Measurements from ENCODE around the gene ARRDC1.
A peak's percentile ranks its signal among the peaks of the same experiment; 100 is the strongest.

Gene ARRDC1

GRCh38 chr9:137579259-137579604 is 26.3 kb upstream of the ARRDC1 start:
- TF ChIP-seq MEIS1 (CRISPR knock-in tag; IDR thresholded peaks at IDR 0.05; ENCODE audit: borderline replicate concordance) (no peak), ZSCAN18 (tag by site-specific recombination; IDR thresholded peaks at IDR 0.05) (no peak), GLI2 (tag by site-specific recombination; IDR thresholded peaks at IDR 0.05; ENCODE audit: borderline replicate concordance, low read depth) (no peak), ZBTB8A (tag by site-specific recombination; IDR thresholded peaks at IDR 0.05) (no peak), ZNF488 (tag by site-specific recombination; IDR thresholded peaks at IDR 0.05) (no peak), ZNF354C (tag by site-specific recombination; IDR thresholded peaks at IDR 0.05; ENCODE audit: borderline replicate concordance, low read depth) (no peak), ZNF768 (tag by site-specific recombination; IDR thresholded peaks at IDR 0.05) (no peak)
- CTCF ChIA-PET = interaction anchor here (0.7 to 2.5 kb wide), 14 partner anchors 9 to 342 kb away, joined by 3 to 24 read pairs (median 3); partner anchors contain the start of genes EHMT1 and ZMYND19
- Histone ChIP-seq H3K36me3 (ENCODE audit: control insufficient read depth in 2 of 2, insufficient read depth in 1 of 2, low read length in 2 of 2) (peaks cover 6 to 75% of the 10 kb centered on the region in 2 experiments; a peak in 2 of 3 replicates), H3K27ac (ENCODE audit: extremely low read depth, low read depth, low read length) (no peak overlapping the region), H3K9me3 (ENCODE audit: control insufficient read depth, insufficient read depth, low read depth, low read length) (no peaks in the 10 kb centered on the region), H3K4me1 (ENCODE audit: control insufficient read depth, insufficient read depth, low read length) (no peaks in the 10 kb centered on the region; the same call in 1 of the 2 replicates), H3K4me3 (ENCODE audit: low read depth, low read length) (no peak overlapping the region)
- POLR2A ChIA-PET = interaction anchor here (0.5 to 5.7 kb wide), 6 partner anchors 9 to 102 kb away, joined by 3 to 28 read pairs (median 10); partner anchors contain the start of genes ARRDC1, MRPL41 and ZMYND19

DNA sequence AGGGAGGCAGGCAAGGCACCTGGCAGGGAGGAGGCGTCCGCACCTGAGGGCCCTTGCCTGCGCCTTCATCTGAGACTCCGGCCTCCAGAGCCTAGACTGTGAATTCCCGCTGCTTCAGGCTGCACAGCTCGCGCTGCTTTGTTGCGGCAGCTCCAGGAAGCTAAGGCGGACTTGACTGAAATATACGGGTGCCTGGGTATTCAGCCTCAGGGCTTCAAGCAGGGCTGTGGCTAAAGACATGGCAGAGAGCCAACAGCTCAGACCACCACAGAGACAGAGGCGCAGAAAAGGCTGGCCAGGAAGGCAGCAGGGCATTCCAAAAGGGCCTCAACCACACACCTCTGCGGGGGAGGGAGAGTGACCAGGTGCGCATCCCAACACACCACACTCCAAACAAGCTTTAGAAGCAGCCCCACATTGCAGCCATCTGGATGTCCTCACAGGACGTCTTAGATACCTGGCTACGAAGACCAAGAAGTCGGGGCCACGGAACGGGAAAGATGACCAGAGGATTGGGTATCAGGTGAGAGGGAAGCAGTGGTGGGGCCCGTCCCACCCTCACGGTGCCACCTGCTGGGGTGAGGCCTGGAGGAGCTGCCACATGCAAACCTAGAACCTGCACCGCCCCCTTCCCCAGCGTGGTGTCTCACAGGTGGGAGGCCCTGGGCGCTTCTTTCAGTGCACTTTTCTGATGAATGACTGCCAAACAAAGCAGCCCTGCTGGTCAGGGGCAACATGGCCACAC is 25.1 kb upstream of the ARRDC1 start:
- Histone ChIP-seq H3K27ac (ENCODE audit: extremely low read depth, low read depth, low read length) (0 out of 2 replicates have a peak overlapping the region, but pooled peaks have one; percentile 25), H3K4me3 (ENCODE audit: low read depth, low read length) (no peak overlapping the region), H3K4me1 (ENCODE audit: control insufficient read depth, insufficient read depth, low read length) (no peaks in the 10 kb centered on the region; the same call in 1 of the 2 replicates), H3K36me3 (ENCODE audit: control insufficient read depth in 2 of 2, insufficient read depth in 1 of 2, low read length in 2 of 2) (peaks cover 12 to 75% of the 10 kb centered on the region in 2 experiments; a peak in 2 of 3 replicates), H3K9me3 (ENCODE audit: control insufficient read depth, insufficient read depth, low read depth, low read length) (no peaks in the 10 kb centered on the region)
- ChIA-PET CTCF (interaction anchor here (0.6 to 2.4 kb wide), 7 partner anchors 11 to 61 kb away, joined by 3 to 9 read pairs (median 8); no protein-coding TSS in a partner anchor), POLR2A (interaction anchor here (0.6 to 5.7 kb wide), 6 partner anchors 8 to 287 kb away, joined by 4 to 28 read pairs (median 12); partner anchors contain the start of genes ARRDC1, EHMT1 and ZMYND19)
- TF ChIP-seq, protein P1, sequence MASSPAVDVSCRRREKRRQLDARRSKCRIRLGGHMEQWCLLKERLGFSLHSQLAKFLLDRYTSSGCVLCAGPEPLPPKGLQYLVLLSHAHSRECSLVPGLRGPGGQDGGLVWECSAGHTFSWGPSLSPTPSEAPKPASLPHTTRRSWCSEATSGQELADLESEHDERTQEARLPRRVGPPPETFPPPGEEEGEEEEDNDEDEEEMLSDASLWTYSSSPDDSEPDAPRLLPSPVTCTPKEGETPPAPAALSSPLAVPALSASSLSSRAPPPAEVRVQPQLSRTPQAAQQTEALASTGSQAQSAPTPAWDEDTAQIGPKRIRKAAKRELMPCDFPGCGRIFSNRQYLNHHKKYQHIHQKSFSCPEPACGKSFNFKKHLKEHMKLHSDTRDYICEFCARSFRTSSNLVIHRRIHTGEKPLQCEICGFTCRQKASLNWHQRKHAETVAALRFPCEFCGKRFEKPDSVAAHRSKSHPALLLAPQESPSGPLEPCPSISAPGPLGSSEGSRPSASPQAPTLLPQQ (tag by site-specific recombination; IDR thresholded peaks at IDR 0.05) = peak; percentile 62
- TF ChIP-seq ZNF362 (tag by site-specific recombination; IDR thresholded peaks at IDR 0.05) (no peak), ZNF701 (tag by site-specific recombination; IDR thresholded peaks at IDR 0.05) (no peak), ZFP69B (tag by site-specific recombination; IDR thresholded peaks at IDR 0.05) (peak; percentile 46; the same call in 1 of the 2 replicates), ZIC2 (tag by site-specific recombination; IDR thresholded peaks at IDR 0.05) (peak; percentile 36), CTCF (tag by site-specific recombination; IDR thresholded peaks at IDR 0.05) (0 out of 2 replicates have a peak, but pooled peaks have one; percentile 24), GLIS1 (tag by site-specific recombination; IDR thresholded peaks at IDR 0.05) (peak; percentile 51)
- TF ChIP-seq, protein P2, sequence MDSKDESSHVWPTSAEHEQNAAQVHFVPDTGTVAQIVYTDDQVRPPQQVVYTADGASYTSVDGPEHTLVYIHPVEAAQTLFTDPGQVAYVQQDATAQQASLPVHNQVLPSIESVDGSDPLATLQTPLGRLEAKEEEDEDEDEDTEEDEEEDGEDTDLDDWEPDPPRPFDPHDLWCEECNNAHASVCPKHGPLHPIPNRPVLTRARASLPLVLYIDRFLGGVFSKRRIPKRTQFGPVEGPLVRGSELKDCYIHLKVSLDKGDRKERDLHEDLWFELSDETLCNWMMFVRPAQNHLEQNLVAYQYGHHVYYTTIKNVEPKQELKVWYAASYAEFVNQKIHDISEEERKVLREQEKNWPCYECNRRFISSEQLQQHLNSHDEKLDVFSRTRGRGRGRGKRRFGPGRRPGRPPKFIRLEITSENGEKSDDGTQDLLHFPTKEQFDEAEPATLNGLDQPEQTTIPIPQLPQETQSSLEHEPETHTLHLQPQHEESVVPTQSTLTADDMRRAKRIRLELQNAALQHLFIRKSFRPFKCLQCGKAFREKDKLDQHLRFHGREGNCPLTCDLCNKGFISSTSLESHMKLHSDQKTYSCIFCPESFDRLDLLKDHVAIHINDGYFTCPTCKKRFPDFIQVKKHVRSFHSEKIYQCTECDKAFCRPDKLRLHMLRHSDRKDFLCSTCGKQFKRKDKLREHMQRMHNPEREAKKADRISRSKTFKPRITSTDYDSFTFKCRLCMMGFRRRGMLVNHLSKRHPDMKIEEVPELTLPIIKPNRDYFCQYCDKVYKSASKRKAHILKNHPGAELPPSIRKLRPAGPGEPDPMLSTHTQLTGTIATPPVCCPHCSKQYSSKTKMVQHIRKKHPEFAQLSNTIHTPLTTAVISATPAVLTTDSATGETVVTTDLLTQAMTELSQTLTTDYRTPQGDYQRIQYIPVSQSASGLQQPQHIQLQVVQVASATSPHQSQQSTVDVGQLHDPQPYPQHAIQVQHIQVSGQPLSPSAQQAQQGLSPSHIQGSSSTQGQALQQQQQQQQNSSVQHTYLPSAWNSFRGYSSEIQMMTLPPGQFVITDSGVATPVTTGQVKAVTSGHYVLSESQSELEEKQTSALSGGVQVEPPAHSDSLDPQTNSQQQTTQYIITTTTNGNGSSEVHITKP (tag by site-specific recombination; IDR thresholded peaks at IDR 0.05) = peak; percentile 40; the same call in 1 of the 2 replicates
- TF ChIP-seq, protein P3, sequence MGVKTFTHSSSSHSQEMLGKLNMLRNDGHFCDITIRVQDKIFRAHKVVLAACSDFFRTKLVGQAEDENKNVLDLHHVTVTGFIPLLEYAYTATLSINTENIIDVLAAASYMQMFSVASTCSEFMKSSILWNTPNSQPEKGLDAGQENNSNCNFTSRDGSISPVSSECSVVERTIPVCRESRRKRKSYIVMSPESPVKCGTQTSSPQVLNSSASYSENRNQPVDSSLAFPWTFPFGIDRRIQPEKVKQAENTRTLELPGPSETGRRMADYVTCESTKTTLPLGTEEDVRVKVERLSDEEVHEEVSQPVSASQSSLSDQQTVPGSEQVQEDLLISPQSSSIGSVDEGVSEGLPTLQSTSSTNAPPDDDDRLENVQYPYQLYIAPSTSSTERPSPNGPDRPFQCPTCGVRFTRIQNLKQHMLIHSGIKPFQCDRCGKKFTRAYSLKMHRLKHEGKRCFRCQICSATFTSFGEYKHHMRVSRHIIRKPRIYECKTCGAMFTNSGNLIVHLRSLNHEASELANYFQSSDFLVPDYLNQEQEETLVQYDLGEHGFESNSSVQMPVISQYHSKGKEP (tag by site-specific recombination; IDR thresholded peaks at IDR 0.05) = peak; percentile 55; the same call in 1 of the 2 replicates
